Small intestine (tissue), 7 donors: Measurements from ENCODE around the gene SNTG2. TPM values are rescaled to one million over a fixed set of nuclear protein-coding genes. Genes with fewer than 3 reads are reported as not detected.

ENCODE experiments used
- DNase-seq, 2 donors: peaks; one replicate each; pipeline versions ENCODE4 v3.0.0 to v3.0.0-alpha.2; 2013
- FAIRE-seq: peaks from 2 replicates; lab custom pipeline; 2012; peaks lifted over from hg19 to GRCh38; lab: Jason Lieb, UNC
- H3K27ac ChIP-seq, 3 donors: one replicate each; pipeline ENCODE4 v1.5.1; 2013; ENCODE audit warnings: low read length in 2 of 3, mild to moderate bottlenecking in 2 of 3, control low read depth in 1 of 3, inconsistent platforms in 1 of 3, low read depth in 1 of 3, moderate library complexity in 1 of 3
- H3K27me3 ChIP-seq, 3 donors: one replicate each; pipeline ENCODE4 v1.6.1; 2013; ENCODE audit warnings: low read length in 3 of 3, inconsistent platforms in 1 of 3; ENCODE audit not compliant: control insufficient read depth in 3 of 3, insufficient read depth in 3 of 3
- H3K36me3 ChIP-seq, 3 donors: one replicate each; pipeline ENCODE4 v1.6.1; 2013; ENCODE audit warnings: low read length in 3 of 3, inconsistent platforms in 1 of 3, low read depth in 1 of 3, mild to moderate bottlenecking in 1 of 3, moderate library complexity in 1 of 3; ENCODE audit not compliant: control insufficient read depth in 3 of 3, insufficient read depth in 2 of 3
- H3K4me1 ChIP-seq, 3 donors: one replicate each; pipeline ENCODE4 v1.6.1; 2013; ENCODE audit warnings: low read length in 2 of 3, inconsistent platforms in 1 of 3, low read depth in 1 of 3, mild to moderate bottlenecking in 1 of 3, moderate library complexity in 1 of 3; ENCODE audit not compliant: control insufficient read depth in 3 of 3, insufficient read depth in 2 of 3
- H3K4me3 ChIP-seq, 3 donors: one replicate each; pipeline ENCODE4 v1.5.1; 2013; ENCODE audit warnings: low read length in 3 of 3, control low read depth in 1 of 3, inconsistent platforms in 1 of 3, low read depth in 1 of 3, mild to moderate bottlenecking in 1 of 3, moderate library complexity in 1 of 3
- H3K9me3 ChIP-seq, 2 donors: one replicate each; pipeline ENCODE4 v1.6.1; 2013; ENCODE audit warnings: low read depth in 1 of 2, low read length in 1 of 2; ENCODE audit not compliant: control insufficient read depth in 2 of 2, insufficient read depth in 1 of 2
- WGBS, 3 donors: extraction: QIAGEN DNeasy Blood & Tissue Kit; methylation state at CpG; one replicate each; pipeline ENCODE4 v1.1.7; 2013; 5-methylcytosine and 5-hydroxymethylcytosine counted together
- polyA plus RNA-seq, 4 donors: library from polyadenylated mRNA; stranded (reverse) in 3 of 4; unstranded in 1 of 4; fragments of 200-250 nt in 3 of 4; fragments of 120-200 nt in 1 of 4; gene quantifications; one replicate each; pipeline versions ENCODE4 v1.2.1 to v1.2.3, GENCODE V29; 2013
- donor health status: healthy with polysubstance abuse.
- donor health status: control.
- donor health status: control.
- donor health status: Bipolar disorder and iron deficiency.
- donor health status: healthy.

Gene SNTG2
- polyA plus RNA-seq, 4 donors: 0.25 to 1.1 (median 0.54) TPM; not detected in 1

DNA sequence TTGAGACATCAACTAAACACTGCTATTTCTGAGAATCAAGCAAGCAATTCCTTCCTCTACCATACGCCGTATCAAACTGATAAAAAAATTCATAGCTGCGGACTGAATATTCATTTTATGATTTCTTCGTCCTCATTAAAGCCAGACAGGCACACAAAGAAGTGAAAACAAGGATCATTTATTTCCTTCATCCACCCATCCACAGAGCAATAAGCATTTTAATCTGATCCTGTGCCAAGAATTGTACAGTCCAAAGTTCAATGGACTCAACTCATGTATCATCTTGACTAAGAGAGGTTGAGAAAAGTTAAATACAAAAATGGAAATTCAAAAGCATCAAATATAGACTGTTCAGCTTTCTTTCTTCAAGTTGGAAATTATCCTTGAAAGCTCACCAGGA, 19.7 kb upstream of the SNTG2 start:
- 34 to 59% (median 34%) methylated on average over 4 of the region's 4 CpGs for WGBS, 3 donors
- no peak for FAIRE-seq
- H3K27ac ChIP-seq: no peak overlapping the region

DNA sequence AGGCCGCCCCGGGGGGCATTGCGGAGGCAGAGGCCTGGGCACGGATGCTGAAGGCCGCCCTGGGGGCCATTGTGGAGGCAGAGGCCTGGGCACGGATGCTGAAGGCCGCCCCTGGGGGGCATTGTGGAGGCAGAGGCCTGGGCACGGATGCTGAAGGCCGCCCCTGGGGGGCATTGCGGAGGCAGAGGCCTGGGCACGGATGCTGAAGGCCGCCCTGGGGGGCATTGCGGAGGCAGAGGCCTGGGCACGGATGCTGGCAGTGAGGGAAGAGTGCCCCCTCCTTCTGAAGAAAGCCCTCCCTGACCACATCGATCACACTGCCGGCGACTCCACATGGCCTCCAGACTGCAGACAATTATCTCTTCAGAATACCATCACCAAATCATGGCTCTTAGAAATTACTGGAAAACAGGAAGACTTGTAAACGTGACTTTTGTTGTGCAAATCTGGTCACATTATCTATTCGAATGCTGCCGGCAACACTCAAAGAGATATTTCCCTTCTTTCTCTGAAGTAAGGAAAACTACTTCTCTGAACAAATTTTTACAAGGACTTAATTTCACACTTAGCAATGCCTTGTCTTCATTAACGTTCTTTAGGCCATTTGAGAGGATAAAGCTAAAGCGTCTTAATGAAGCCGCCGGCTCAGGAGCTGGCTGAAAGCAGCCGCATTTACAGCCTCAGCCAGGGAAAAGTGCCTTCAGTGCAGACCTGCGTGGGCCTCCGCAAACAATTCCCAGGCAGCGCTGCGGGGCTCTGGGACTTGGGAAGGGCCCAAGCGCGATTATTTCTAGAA, 18.1 kb upstream of the SNTG2 start:
- 77 to 82% (median 80%) methylated on average over 22 to 28 of the region's 31 CpGs for WGBS, 3 donors
- H3K4me1 ChIP-seq: peaks cover 0 to 3% (median 0%) of the 10 kb centered on the region in 3 donors
- no peak for FAIRE-seq
- no peaks in the 10 kb centered on the region for H3K36me3 ChIP-seq
- no peak overlapping the region for H3K4me3 ChIP-seq
- H3K27me3 ChIP-seq: no peaks in the 10 kb centered on the region
- peaks cover 0 to 8% of the 10 kb centered on the region in 2 donors for H3K9me3 ChIP-seq
- DNase-seq: no peak
- no peak overlapping the region for H3K27ac ChIP-seq

More for the DNA sequence above, 19.7 kb upstream of the SNTG2 start:
- H3K27me3 ChIP-seq: no peaks in the 10 kb centered on the region
- H3K4me3 ChIP-seq: no peak overlapping the region
- peak in 1 of 2 donors; percentile 43 for DNase-seq
- peaks cover 0 to 3% (median 0%) of the 10 kb centered on the region in 3 donors for H3K4me1 ChIP-seq
- peaks cover 0 to 10% of the 10 kb centered on the region in 2 donors for H3K9me3 ChIP-seq
- H3K36me3 ChIP-seq: no peaks in the 10 kb centered on the region

DNA sequence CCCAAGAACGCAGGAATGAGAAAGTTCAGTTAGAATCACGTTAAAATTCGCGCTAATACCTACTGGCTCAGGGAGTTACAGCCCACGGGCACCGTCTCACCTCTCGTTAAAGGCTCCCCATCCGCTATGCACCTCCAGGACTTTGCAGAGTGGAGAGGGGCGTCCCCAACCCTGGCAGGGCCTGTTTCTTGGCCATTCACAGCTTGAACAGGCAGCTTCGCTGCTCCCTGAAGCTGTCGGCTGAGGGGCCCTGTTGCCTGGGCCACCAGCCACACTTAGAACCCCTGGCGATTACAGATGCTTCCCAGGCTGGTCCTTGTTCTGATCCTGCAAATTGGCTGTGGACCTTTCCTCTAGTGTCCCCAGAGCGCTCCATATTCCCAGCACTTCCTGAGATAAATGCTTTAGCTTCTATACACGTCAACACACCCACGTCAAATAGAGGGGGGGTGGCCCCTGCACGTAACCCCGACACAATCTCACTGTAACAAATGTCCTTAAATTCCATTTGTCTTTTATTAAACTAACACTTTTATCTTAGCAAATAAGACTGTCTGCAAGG, 16.8 kb upstream of the SNTG2 start:
- FAIRE-seq: no peak
- H3K4me3 ChIP-seq: no peak overlapping the region

DNA sequence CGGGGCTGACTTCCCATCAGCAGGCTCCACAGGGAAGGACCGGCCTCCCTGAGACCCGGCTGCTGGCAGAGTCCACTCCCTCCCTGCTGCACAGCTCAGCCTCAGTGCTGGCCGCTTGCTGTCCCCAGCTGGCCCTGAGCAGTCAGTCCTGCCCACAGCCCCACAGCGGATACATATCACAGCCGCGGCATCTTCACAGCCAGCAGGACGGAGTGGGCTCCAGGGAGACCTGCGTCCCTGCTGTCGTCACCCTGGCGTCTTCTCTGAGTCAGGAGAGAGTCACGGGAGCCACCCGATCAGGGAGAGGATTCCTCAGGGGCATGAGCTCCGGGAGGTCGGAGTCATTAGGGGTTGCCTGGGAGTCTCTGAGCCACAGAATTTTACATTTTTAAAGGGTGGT, 13.1 kb upstream of the SNTG2 start:
- no peak for FAIRE-seq
- 88 to 92% (median 88%) methylated on average over 15 of the region's 15 CpGs for WGBS, 3 donors

More for the DNA sequence above, 16.8 kb upstream of the SNTG2 start:
- Histone ChIP-seq H3K9me3 (peaks cover 0 to 8% of the 10 kb centered on the region in 2 donors), H3K4me1 (peaks cover 0 to 3% (median 0%) of the 10 kb centered on the region in 3 donors), H3K27ac (no peak overlapping the region), H3K27me3 (no peaks in the 10 kb centered on the region), H3K36me3 (no peaks in the 10 kb centered on the region)
- 78 to 85% (median 84%) methylated on average over 17 of the region's 17 CpGs for WGBS, 3 donors
- DNase-seq: no peak

DNA sequence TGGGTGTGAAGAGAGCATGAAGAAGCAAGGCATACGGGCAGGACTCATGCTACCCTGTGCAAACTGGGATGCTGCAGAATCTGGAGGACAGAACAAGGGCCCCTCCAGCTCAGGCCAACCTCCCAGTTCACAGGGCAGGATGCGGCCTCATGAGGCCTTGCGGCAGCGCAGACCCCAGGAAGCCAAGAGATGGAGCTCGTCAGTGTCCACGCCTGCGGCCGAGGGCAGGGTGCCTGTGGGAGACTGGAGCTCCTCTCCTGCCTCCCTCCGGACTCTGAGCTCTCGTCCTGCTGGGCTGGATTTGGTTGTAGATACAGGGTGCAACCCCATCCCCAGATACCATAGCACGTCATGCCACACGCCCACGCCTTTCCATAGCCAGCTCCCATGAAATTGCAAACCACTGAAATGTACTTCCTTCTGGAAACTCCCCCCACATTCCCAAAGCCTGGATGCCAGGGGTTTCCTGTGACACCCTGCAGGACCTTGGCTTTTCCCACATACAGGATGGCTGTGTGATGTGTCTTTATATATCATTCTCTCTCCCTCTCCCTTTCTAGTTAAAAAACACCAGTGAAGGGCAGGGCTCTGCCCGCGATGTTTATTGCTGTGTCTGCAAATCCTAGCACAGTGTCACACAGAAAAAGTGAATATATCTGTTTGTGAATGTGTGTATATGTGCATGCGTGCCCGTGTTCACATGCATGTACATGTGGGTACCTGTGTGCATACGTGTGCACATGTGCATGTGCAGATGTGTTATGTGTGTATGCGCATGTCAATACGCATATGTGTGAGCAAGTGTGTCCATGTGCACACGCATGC, 12.3 kb upstream of the SNTG2 start:
- H3K36me3 ChIP-seq: no peaks in the 10 kb centered on the region
- DNase-seq: no peak
- H3K4me3 ChIP-seq: no peak overlapping the region
- H3K27ac ChIP-seq: no peak overlapping the region
- no peaks in the 10 kb centered on the region for H3K9me3 ChIP-seq
- peaks cover 0 to 2% (median 0%) of the 10 kb centered on the region in 3 donors for H3K27me3 ChIP-seq
- 90 to 91% (median 90%) methylated on average over 21 of the region's 21 CpGs for WGBS, 3 donors
- no peak for FAIRE-seq
- peaks cover 0 to 4% (median 0%) of the 10 kb centered on the region in 3 donors for H3K4me1 ChIP-seq

More for the DNA sequence above, 13.1 kb upstream of the SNTG2 start:
- Histone ChIP-seq H3K9me3 (no peaks in the 10 kb centered on the region), H3K4me1 (peaks cover 0 to 4% (median 0%) of the 10 kb centered on the region in 3 donors), H3K27me3 (no peaks in the 10 kb centered on the region), H3K27ac (no peak overlapping the region), H3K36me3 (no peaks in the 10 kb centered on the region), H3K4me3 (no peak overlapping the region)
- no peak for DNase-seq

DNA sequence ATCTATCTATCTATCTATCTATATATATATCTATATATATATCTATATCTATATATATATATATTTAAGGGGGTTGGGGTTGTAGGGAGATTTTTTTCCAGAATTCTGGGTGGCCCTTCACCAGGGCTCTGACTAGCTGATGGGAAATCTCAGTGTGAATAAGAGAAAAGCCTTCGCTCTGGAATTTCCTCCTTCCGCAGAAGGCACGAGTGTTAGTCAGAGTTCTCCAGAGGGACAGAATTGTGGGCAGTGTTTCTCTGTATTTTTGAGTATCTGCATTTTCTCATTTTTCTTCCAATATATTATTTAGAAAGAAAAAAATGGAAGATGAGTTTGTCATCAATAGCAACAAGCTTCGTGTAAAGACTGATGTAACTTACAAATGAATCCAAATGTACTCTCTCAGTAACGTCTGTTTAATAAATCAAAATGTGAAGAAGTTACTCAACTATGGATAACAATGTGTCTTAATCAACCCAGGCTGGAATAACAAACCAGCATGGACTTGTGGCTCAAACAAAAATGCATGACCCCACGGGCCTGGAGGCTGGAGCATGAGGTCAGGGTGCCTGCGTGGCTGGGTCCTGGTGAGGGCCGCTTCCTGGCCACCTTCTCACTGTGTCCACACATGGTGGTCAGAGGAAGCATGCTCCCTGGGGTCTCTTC, 10.6 kb upstream of the SNTG2 start:
- no peak overlapping the region for H3K27ac ChIP-seq
- no peaks in the 10 kb centered on the region for H3K36me3 ChIP-seq
- H3K9me3 ChIP-seq: peaks cover 0 to 4% of the 10 kb centered on the region in 2 donors
- WGBS, 3 donors: 73 to 78% (median 78%) methylated on average over 8 of the region's 8 CpGs
- no peak overlapping the region for H3K4me3 ChIP-seq
- H3K27me3 ChIP-seq: peaks cover 0 to 2% (median 0%) of the 10 kb centered on the region in 3 donors
- DNase-seq: no peak
- H3K4me1 ChIP-seq: peaks cover 0 to 4% (median 0%) of the 10 kb centered on the region in 3 donors
- FAIRE-seq: no peak

DNA sequence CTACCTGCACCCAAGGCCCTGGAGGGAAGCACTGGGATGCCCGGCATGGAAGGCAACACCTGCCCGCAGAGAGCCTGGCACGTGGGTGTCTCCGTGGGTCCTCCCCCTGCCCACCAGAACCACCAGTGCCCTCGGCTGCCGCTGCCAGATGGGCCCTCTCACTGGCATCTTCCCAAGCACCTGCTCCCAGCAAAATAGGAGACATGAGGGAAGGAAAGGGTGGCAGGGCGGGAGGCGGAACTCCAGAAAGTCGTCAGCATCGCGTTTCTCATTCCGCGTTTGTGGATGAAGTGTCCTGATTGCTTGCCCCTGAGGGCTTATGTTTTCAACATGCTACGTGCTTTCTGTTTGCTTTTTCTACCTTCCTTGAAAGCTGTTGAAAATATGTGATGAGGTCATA, 8.8 kb upstream of the SNTG2 start:
- Histone ChIP-seq H3K4me3 (no peak overlapping the region), H3K27ac (no peak overlapping the region), H3K36me3 (no peaks in the 10 kb centered on the region), H3K9me3 (peaks cover 0 to 6% of the 10 kb centered on the region in 2 donors), H3K4me1 (peaks cover 0 to 4% (median 0%) of the 10 kb centered on the region in 3 donors), H3K27me3 (peaks cover 0 to 6% (median 0%) of the 10 kb centered on the region in 3 donors)
- DNase-seq (no peak), FAIRE-seq (no peak)
- 71 to 83% (median 77%) methylated on average over 14 of the region's 14 CpGs for WGBS, 3 donors
